ENCODE measurements around the gene OSBPL10. TPM values are rescaled to one million over a fixed set of nuclear protein-coding genes. Genes with fewer than 3 reads are reported as not detected.

The OSBPL10 gene
- total RNA-seq, 1 donor from 2014 or later = 3.8 TPM

DNA sequence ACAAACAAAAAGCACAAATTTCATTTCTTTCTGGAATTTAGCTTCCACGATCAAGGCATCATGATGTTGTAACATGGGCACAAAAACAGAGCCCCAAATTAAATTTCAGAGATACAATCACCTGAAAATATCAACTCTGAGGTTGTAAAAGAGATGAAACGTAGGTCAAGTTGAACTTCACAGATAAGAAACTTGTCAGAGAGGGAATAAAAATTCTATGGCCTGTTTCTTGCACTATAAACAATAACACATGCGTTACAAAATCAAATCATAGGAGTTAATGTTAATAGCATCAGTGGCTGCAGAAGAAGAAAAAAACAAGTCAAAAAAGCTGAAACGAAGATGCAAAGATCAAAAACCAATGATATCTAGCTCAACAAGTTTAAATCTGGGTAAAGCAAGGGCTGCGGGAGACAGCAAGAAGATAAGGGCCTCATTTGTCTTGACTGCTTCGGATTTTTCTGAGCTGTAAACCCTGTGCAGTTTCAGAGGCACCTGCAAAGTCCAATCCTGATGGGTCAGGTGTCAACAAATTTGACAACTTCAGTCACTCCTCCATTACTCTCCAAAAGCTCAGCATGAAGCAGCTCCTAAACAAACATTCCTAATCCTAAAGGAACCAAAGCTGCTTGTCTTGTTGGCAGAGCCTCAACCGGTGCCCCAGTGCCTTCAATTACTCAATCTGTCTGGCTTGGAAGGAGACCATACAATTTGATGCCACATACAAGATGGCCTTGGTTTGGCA lies 228.6 kb downstream of the OSBPL10 start:
- H3K4me1 Mint-ChIP-seq (ENCODE audit: low read depth, unreplicated experiment) = peaks cover 3% of the 10 kb centered on the region
- H3K27me3 Mint-ChIP-seq (ENCODE audit: unreplicated experiment) = no peaks in the 10 kb centered on the region
- TF ChIP-seq, protein P1, sequence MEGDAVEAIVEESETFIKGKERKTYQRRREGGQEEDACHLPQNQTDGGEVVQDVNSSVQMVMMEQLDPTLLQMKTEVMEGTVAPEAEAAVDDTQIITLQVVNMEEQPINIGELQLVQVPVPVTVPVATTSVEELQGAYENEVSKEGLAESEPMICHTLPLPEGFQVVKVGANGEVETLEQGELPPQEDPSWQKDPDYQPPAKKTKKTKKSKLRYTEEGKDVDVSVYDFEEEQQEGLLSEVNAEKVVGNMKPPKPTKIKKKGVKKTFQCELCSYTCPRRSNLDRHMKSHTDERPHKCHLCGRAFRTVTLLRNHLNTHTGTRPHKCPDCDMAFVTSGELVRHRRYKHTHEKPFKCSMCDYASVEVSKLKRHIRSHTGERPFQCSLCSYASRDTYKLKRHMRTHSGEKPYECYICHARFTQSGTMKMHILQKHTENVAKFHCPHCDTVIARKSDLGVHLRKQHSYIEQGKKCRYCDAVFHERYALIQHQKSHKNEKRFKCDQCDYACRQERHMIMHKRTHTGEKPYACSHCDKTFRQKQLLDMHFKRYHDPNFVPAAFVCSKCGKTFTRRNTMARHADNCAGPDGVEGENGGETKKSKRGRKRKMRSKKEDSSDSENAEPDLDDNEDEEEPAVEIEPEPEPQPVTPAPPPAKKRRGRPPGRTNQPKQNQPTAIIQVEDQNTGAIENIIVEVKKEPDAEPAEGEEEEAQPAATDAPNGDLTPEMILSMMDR (IDR thresholded peaks at IDR 0.05; ENCODE audit: partially characterized antibody, unreplicated experiment) = no peak
- H3K4me3 Mint-ChIP-seq (ENCODE audit: unreplicated experiment) = no peak overlapping the region
- no peaks in the 10 kb centered on the region for H3K36me3 Mint-ChIP-seq (ENCODE audit: unreplicated experiment)
- DNase-seq = no peak
- no peak overlapping the region for H3K27ac Mint-ChIP-seq (ENCODE audit: unreplicated experiment)
- no peaks in the 10 kb centered on the region for H3K9me3 Mint-ChIP-seq (ENCODE audit: unreplicated experiment)

DNA sequence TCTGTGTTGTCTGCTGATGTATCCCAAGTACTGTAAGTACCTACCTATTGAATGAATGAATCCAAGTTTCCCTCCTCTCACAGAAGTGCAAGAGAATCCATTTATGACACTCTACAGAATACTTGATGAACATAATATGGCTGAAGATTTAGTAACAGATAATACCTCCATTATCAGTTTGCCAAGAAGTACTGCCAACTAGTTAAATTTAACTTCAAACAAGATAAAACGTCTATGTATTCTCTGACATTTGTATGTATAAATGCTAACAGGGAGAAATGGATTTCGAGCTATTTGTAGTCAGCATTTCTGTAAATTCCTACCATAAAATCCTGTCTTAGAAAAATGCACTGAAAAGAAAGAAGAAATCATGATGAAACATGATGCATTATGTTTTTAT lies 230.7 kb downstream of the OSBPL10 start:
- TF ChIP-seq, protein P1 (IDR thresholded peaks at IDR 0.05; ENCODE audit: partially characterized antibody, unreplicated experiment) = no peak
- H3K27me3 Mint-ChIP-seq (ENCODE audit: unreplicated experiment) = no peaks in the 10 kb centered on the region
- no peak overlapping the region for H3K4me3 Mint-ChIP-seq (ENCODE audit: unreplicated experiment)
- H3K27ac Mint-ChIP-seq (ENCODE audit: unreplicated experiment) = no peak overlapping the region
- H3K36me3 Mint-ChIP-seq (ENCODE audit: unreplicated experiment) = no peaks in the 10 kb centered on the region
- H3K4me1 Mint-ChIP-seq (ENCODE audit: low read depth, unreplicated experiment) = peaks cover 3% of the 10 kb centered on the region
- DNase-seq = no peak
- H3K9me3 Mint-ChIP-seq (ENCODE audit: unreplicated experiment) = no peaks in the 10 kb centered on the region

DNA sequence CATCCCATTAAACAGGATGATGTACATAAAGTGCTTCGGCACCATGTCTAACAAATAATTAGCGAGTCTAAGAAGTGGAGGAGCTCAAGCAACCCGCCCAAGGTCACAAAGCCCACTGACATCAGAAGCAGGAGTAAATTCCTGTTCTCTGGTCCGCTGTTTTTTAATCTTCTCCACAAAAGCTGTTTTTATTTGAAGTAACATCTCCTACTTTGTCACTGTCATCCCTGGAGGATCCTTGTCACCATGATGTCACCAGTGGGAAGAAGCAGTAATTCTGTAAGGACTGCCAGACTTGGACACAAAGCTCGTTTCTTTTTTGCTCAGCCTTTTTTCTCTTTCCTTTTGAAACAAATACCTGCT lies 232.1 kb downstream of the OSBPL10 start:
- Mint-ChIP-seq H3K9me3 (ENCODE audit: unreplicated experiment) (no peaks in the 10 kb centered on the region), H3K27ac (ENCODE audit: unreplicated experiment) (no peak overlapping the region), H3K4me1 (ENCODE audit: low read depth, unreplicated experiment) (peaks cover 3% of the 10 kb centered on the region), H3K4me3 (ENCODE audit: unreplicated experiment) (no peak overlapping the region), H3K36me3 (ENCODE audit: unreplicated experiment) (no peaks in the 10 kb centered on the region), H3K27me3 (ENCODE audit: unreplicated experiment) (no peaks in the 10 kb centered on the region)
- DNase-seq = no peak
- TF ChIP-seq, protein P1 (IDR thresholded peaks at IDR 0.05; ENCODE audit: partially characterized antibody, unreplicated experiment) = no peak

DNA sequence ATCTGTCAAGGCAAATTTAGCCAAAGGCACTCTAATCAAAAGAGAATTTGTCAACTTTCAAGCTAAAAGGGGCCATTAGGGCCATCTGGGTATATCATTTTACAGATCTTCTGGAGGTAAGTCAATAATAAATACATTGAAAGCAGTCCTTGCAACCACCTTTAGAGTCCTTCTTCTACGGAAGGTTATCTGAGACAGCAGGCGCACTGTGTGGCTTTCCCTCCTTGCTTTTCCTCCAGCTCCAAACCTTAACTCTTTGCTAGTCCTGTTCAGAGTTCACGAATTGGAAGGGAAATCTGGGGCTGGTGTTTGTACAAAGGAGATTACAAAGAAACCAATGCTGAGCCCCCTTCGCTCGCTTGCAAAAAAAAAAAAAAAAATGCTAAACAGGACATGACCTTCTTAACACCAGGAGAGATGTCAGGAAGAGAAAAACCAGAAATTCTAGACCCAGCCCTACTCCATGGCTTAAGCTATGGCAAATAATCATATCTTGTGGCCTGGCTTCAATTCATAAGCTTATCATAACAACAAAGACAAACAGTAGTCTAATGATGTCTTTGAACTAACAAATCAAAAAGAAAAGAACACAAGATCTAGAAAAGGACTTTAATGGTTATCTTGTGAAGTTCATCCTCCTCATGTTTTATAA lies 232.7 kb downstream of the OSBPL10 start:
- Mint-ChIP-seq H3K27ac (ENCODE audit: unreplicated experiment) (no peak overlapping the region), H3K4me3 (ENCODE audit: unreplicated experiment) (no peak overlapping the region), H3K27me3 (ENCODE audit: unreplicated experiment) (no peaks in the 10 kb centered on the region), H3K9me3 (ENCODE audit: unreplicated experiment) (no peaks in the 10 kb centered on the region), H3K4me1 (ENCODE audit: low read depth, unreplicated experiment) (peaks cover 3% of the 10 kb centered on the region), H3K36me3 (ENCODE audit: unreplicated experiment) (no peaks in the 10 kb centered on the region)
- TF ChIP-seq, protein P1 (IDR thresholded peaks at IDR 0.05; ENCODE audit: partially characterized antibody, unreplicated experiment) = no peak
- no peak for DNase-seq

DNA sequence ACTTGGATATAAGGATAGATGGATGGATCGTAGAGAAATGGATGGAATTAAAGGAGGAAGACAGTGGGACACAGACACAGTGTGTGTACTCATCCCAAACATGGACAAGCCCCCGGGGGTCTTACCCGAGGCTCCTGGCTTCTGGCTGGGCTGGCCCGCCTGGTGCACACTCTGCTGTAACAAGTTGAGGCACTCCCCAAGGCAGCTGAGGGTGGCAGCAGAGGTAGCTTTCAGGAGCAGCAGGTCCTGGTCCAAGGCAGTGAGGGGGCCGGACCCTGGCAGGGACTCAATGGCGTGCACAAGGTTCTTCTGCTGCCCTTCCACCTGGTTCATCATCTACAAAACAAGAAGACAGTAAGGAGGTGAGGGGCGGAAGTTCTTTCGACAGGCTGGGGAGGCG lies 233.3 kb downstream of the OSBPL10 start:
- H3K27ac Mint-ChIP-seq (ENCODE audit: unreplicated experiment) = no peak overlapping the region
- H3K4me1 Mint-ChIP-seq (ENCODE audit: low read depth, unreplicated experiment) = peaks cover 3% of the 10 kb centered on the region
- TF ChIP-seq, protein P1 (IDR thresholded peaks at IDR 0.05; ENCODE audit: partially characterized antibody, unreplicated experiment) = no peak
- H3K36me3 Mint-ChIP-seq (ENCODE audit: unreplicated experiment) = no peaks in the 10 kb centered on the region
- H3K9me3 Mint-ChIP-seq (ENCODE audit: unreplicated experiment) = no peaks in the 10 kb centered on the region
- H3K27me3 Mint-ChIP-seq (ENCODE audit: unreplicated experiment) = no peaks in the 10 kb centered on the region
- no peak for DNase-seq
- H3K4me3 Mint-ChIP-seq (ENCODE audit: unreplicated experiment) = no peak overlapping the region

All from glutamatergic neuron (in vitro differentiated cells).